ENCODE results near the gene SHISA6.

Gene SHISA6

DNA sequence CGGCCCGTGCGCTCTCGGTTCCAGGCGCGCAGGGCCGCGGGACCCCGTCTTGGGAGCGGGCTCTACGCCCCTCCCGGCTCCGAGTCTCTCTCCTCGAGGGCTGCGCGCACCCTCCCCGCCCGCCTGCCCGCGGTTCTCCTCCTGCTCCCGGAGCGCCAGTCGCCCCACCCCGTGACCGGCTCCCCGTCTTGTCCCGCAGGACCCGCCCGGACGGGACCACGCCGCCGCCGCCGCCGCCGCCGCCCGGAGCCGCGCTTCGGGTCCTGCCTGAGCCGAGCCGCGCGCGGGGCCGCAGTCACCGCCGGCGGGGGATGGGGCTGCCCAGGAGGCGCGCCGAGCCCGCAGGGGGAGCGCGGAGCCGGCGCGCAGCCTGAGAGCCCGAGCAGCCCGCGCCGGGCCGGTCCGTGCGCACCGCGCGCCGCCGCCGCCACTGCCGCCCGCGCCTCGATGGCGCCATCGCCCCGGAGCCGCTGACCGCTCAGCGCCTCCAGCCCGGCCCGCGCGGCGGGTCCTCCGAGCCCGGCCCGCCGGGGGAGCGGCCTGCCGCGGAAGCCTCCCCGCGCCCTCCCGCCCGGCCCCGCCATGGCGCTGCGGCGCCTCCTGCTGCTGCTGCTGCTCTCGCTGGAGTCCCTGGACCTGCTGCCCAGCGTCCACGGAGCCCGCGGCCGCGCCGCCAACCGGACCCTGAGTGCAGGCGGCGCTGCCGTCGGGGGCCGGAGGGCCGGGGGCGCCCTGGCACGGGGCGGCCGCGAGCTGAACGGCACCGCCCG, at the start of gene SHISA6:
SHISA6 (plus strand) TSS at position 373 of the 770 bp plus-strand sequence.
- TF ChIP-seq, protein P1, sequence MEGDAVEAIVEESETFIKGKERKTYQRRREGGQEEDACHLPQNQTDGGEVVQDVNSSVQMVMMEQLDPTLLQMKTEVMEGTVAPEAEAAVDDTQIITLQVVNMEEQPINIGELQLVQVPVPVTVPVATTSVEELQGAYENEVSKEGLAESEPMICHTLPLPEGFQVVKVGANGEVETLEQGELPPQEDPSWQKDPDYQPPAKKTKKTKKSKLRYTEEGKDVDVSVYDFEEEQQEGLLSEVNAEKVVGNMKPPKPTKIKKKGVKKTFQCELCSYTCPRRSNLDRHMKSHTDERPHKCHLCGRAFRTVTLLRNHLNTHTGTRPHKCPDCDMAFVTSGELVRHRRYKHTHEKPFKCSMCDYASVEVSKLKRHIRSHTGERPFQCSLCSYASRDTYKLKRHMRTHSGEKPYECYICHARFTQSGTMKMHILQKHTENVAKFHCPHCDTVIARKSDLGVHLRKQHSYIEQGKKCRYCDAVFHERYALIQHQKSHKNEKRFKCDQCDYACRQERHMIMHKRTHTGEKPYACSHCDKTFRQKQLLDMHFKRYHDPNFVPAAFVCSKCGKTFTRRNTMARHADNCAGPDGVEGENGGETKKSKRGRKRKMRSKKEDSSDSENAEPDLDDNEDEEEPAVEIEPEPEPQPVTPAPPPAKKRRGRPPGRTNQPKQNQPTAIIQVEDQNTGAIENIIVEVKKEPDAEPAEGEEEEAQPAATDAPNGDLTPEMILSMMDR (IDR thresholded peaks at IDR 0.05; ENCODE audit: insufficient read depth, low read depth, low read length, missing control alignments) = no peak
- H3K4me3 ChIP-seq (ENCODE audit: low read depth, low read length) = no peak within 1 kb of the TSS
- no peak for DNase-seq (ENCODE audit: low read depth)

GRCh38 chr17:11195801-11196200, 45.2 kb upstream of the SHISA6 start:
- TF ChIP-seq, protein P1 (IDR thresholded peaks at IDR 0.05; ENCODE audit: insufficient read depth, low read depth, low read length, missing control alignments) = no peak
- no peak overlapping the region for H3K4me3 ChIP-seq (ENCODE audit: low read depth, low read length)
- no peak for DNase-seq (ENCODE audit: low read depth)

DNA sequence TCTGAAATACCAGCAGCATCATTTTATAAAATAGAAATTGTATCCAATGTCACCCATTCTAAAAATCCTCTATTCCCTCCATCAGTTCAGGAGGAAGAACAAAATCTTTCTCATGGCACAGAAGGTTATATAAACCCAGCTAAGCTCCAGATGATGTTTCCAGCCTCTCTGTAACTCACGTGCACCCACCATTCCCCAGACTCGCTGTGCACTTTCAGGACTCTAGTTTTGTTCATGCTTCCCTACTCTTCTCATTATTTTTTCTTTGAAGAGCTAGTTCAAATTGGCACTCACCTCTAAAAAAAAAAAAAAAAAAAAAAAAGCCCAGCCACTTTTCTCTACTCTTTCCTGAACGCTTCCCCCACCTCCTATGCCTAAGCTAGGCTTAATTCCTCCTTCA, 36.0 kb upstream of the SHISA6 start:
- TF ChIP-seq, protein P1 (IDR thresholded peaks at IDR 0.05; ENCODE audit: insufficient read depth, low read depth, low read length, missing control alignments) = no peak
- no peak overlapping the region for H3K4me3 ChIP-seq (ENCODE audit: low read depth, low read length)
- DNase-seq (ENCODE audit: low read depth) = no peak

DNA sequence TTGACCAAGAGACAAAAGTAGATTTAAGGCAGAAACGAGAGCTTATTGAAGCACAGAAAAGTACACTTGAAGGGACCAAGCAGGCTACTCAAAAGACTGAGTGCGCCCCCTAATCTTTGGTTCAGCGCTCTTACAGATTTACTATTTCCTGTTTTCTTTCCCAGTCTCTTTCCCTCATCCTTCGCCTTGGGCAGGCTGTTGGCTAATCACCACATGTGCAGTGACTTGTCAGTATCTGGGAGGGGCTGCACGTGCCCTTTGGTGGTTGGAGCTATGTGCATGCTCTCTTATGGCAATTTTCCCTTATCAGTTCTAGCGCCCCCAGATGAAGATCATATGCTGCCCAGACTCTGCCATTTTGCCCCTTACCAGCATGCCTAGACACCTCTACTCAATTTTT, 35.4 kb upstream of the SHISA6 start:
- no peak for DNase-seq (ENCODE audit: low read depth)
- TF ChIP-seq, protein P1 (IDR thresholded peaks at IDR 0.05; ENCODE audit: insufficient read depth, low read depth, low read length, missing control alignments) = no peak
- H3K4me3 ChIP-seq (ENCODE audit: low read depth, low read length) = no peak overlapping the region

DNA sequence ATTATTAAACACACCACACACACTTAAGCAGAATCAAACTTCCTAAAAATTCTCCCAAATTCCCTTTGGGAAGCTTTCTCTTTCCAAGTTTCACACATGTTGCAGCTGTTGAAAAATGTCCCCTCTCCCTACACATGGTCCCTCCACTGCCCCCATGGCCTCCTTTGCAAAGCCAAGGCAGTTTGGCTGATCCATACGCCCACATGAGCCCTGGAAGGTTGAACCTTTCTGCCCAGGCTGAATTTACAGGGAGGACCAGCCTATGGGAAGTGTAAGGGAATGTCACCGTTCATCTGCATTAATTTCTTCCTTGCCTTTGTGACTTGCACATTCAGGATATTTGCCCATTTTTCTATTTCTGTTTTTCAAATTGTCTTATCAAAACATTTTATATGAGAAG, 31.1 kb upstream of the SHISA6 start:
- no peak for DNase-seq (ENCODE audit: low read depth)

DNA sequence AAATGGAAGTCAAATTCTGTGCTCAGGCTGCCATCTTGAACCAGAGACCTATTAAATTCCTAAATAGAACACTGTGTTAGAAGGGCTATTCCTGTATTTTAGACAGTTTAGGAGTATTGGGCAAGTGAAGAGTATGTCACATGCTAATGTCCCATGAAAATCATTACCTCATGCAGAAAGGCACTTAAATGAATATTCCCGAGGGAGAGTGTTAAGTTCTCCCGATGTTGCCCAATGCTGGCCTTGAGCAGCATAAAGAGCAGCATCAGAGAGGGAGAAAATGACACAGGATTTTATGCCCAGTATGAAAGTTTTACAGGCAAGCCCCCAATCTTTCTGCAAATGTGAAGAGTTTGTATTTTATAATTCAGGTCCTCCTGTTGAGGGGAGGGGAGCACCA, 28.2 kb upstream of the SHISA6 start:
- no peak for DNase-seq (ENCODE audit: low read depth)
- no peak overlapping the region for H3K4me3 ChIP-seq (ENCODE audit: low read depth, low read length)
- TF ChIP-seq, protein P1 (IDR thresholded peaks at IDR 0.05; ENCODE audit: insufficient read depth, low read depth, low read length, missing control alignments) = no peak

More for the DNA sequence above, 31.1 kb upstream of the SHISA6 start:
- TF ChIP-seq, protein P1 (IDR thresholded peaks at IDR 0.05; ENCODE audit: insufficient read depth, low read depth, low read length, missing control alignments) = no peak
- H3K4me3 ChIP-seq (ENCODE audit: low read depth, low read length) = no peak overlapping the region

- no peak overlapping the region for H3K4me3 ChIP-seq (ENCODE audit: low read depth, low read length)
- TF ChIP-seq, protein P1 (IDR thresholded peaks at IDR 0.05; ENCODE audit: insufficient read depth, low read depth, low read length, missing control alignments) = no peak
- DNase-seq (ENCODE audit: low read depth) = no peak
Observed at GRCh38 chr17:11216976-11217375, 24.0 kb upstream of the SHISA6 start.
